ENCODE results near the gene HBB. TPM values are rescaled to one million over a fixed set of nuclear protein-coding genes. Genes with fewer than 3 reads are reported as not detected.

The HBB gene
- polyA plus RNA-seq, 1 donor from 2014 or later, result not detected

DNA sequence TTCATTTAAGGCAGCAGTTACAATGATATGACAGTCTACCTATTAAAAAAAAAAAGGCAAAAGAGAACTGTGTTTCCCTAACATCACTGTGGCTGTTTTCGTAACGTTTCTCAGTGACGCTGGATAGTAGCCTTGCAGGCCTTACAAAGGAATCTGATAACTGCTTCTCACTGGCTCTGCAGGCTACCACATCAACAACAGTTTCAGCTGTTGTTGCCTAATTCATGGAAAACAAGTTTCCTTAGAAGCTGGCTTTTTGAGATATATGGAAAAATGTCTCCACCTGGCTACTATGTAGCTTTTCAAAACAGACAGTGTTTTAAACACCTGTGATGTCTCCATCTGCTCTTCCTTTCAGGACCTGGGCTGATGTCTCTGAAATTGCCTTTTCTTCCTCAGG, 30.1 kb downstream of the HBB start:
- Histone ChIP-seq H3K27ac (ENCODE audit: low read length) (no peak overlapping the region), H3F3A (ENCODE audit: insufficient read depth, low read length, poor library complexity, severe bottlenecking) (no peaks in the 10 kb centered on the region), H3K9me3 (ENCODE audit: low read length) (no peaks in the 10 kb centered on the region), H2AFZ (ENCODE audit: low read depth, low read length) (no peak overlapping the region), H3K36me3 (ENCODE audit: insufficient read depth, low read length) (no peaks in the 10 kb centered on the region), H3K9me2 (ENCODE audit: insufficient read depth, low read length) (no peaks in the 10 kb centered on the region), H3K4me3 (ENCODE audit: low read length) (no peak overlapping the region), H3K79me2 (replicated peaks; ENCODE audit: insufficient read depth, low read length) (no peaks in the 10 kb centered on the region), H4K20me1 (ENCODE audit: insufficient read depth) (no peaks in the 10 kb centered on the region), H3K9ac (ENCODE audit: low read length) (no peak overlapping the region), H3K4me2 (ENCODE audit: low read length) (no peak overlapping the region), H3K27me3 (ENCODE audit: insufficient read depth, low read depth, low read length) (no peaks in the 10 kb centered on the region)
- no peak for TF ChIP-seq TAF1 (IDR thresholded peaks at IDR 0.05; ENCODE audit: low read depth)
- TF ChIP-seq, protein P1, sequence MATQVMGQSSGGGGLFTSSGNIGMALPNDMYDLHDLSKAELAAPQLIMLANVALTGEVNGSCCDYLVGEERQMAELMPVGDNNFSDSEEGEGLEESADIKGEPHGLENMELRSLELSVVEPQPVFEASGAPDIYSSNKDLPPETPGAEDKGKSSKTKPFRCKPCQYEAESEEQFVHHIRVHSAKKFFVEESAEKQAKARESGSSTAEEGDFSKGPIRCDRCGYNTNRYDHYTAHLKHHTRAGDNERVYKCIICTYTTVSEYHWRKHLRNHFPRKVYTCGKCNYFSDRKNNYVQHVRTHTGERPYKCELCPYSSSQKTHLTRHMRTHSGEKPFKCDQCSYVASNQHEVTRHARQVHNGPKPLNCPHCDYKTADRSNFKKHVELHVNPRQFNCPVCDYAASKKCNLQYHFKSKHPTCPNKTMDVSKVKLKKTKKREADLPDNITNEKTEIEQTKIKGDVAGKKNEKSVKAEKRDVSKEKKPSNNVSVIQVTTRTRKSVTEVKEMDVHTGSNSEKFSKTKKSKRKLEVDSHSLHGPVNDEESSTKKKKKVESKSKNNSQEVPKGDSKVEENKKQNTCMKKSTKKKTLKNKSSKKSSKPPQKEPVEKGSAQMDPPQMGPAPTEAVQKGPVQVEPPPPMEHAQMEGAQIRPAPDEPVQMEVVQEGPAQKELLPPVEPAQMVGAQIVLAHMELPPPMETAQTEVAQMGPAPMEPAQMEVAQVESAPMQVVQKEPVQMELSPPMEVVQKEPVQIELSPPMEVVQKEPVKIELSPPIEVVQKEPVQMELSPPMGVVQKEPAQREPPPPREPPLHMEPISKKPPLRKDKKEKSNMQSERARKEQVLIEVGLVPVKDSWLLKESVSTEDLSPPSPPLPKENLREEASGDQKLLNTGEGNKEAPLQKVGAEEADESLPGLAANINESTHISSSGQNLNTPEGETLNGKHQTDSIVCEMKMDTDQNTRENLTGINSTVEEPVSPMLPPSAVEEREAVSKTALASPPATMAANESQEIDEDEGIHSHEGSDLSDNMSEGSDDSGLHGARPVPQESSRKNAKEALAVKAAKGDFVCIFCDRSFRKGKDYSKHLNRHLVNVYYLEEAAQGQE (IDR thresholded peaks at IDR 0.05; ENCODE audit: borderline replicate concordance), result no peak
- no peak for TF ChIP-seq MXI1 (conservative IDR thresholded peaks at IDR 0.05; ENCODE audit: poor library complexity, severe bottlenecking)
- no peak for TF ChIP-seq SMC3 (conservative IDR thresholded peaks at IDR 0.05; ENCODE audit: poor library complexity)
- TF ChIP-seq RAD21 (conservative IDR thresholded peaks at IDR 0.05), result no peak
- TF ChIP-seq EZH2 (IDR thresholded peaks at IDR 0.05; ENCODE audit: borderline replicate concordance, insufficient read depth, low read length, poor library complexity, severe bottlenecking), result no peak
- no peak for TF ChIP-seq EP300 (conservative IDR thresholded peaks at IDR 0.05; ENCODE audit: poor library complexity, severe bottlenecking)
- no peak for TF ChIP-seq POLR2AphosphoS5 (IDR thresholded peaks at IDR 0.05)
- TF ChIP-seq, protein P2, sequence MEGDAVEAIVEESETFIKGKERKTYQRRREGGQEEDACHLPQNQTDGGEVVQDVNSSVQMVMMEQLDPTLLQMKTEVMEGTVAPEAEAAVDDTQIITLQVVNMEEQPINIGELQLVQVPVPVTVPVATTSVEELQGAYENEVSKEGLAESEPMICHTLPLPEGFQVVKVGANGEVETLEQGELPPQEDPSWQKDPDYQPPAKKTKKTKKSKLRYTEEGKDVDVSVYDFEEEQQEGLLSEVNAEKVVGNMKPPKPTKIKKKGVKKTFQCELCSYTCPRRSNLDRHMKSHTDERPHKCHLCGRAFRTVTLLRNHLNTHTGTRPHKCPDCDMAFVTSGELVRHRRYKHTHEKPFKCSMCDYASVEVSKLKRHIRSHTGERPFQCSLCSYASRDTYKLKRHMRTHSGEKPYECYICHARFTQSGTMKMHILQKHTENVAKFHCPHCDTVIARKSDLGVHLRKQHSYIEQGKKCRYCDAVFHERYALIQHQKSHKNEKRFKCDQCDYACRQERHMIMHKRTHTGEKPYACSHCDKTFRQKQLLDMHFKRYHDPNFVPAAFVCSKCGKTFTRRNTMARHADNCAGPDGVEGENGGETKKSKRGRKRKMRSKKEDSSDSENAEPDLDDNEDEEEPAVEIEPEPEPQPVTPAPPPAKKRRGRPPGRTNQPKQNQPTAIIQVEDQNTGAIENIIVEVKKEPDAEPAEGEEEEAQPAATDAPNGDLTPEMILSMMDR (IDR thresholded peaks at IDR 0.05; ENCODE audit: poor library complexity, severe bottlenecking), result no peak

DNA sequence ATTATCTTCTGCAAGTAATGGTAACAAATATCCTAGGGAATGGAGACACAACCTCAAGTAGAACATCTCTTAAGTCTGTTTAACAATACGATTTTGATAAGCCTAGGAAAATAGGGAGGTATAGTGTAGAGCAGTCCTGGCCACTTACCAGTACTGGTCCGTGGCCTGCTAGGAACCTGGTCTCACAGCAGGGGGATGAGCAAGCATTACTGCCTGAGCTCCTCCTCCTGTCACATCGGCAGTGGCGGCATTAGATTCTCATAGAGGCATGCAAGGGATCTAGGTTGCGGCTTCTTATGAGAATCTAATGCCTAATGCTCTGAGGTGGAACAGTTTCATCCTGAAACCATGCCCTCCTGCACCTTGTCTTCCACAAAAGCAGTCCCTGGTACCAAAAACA, 30.8 kb downstream of the HBB start:
- H3K36me3 ChIP-seq (ENCODE audit: insufficient read depth, low read length), result no peaks in the 10 kb centered on the region
- H3K79me2 ChIP-seq (replicated peaks; ENCODE audit: insufficient read depth, low read length), result no peaks in the 10 kb centered on the region
- H3K27me3 ChIP-seq (ENCODE audit: insufficient read depth, low read depth, low read length), result no peaks in the 10 kb centered on the region
- no peak for TF ChIP-seq EP300 (conservative IDR thresholded peaks at IDR 0.05; ENCODE audit: poor library complexity, severe bottlenecking)
- H3K9ac ChIP-seq (ENCODE audit: low read length), result no peak overlapping the region
- no peaks in the 10 kb centered on the region for H3F3A ChIP-seq (ENCODE audit: insufficient read depth, low read length, poor library complexity, severe bottlenecking)
- H3K9me2 ChIP-seq (ENCODE audit: insufficient read depth, low read length), result no peaks in the 10 kb centered on the region
- no peaks in the 10 kb centered on the region for H3K9me3 ChIP-seq (ENCODE audit: low read length)
- no peak overlapping the region for H2AFZ ChIP-seq (ENCODE audit: low read depth, low read length)
- no peak overlapping the region for H3K4me3 ChIP-seq (ENCODE audit: low read length)
- H3K4me2 ChIP-seq (ENCODE audit: low read length), result no peak overlapping the region
- no peak overlapping the region for H3K27ac ChIP-seq (ENCODE audit: low read length)
- no peaks in the 10 kb centered on the region for H4K20me1 ChIP-seq (ENCODE audit: insufficient read depth)

DNA sequence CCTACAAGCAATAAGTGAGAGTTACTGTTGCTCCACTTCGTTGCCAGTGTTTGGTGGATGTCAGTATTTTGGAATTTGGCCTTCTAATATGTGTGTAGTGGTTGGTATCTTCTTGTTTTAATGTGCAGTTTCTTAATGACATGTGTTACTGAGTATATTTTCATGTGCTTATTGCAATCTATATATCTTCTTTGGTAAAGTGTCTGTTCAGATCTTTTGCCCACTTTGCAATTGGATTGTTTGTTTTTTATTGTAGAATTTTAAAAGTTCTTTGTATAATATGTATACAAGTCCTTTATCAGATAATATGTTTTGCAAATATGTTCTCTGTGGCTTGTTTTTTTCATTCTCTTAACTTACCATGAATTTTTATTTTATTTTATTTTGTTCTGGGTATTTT, 34.1 kb downstream of the HBB start:
- no peak overlapping the region for H2AFZ ChIP-seq (ENCODE audit: low read depth, low read length)
- no peaks in the 10 kb centered on the region for H3K9me2 ChIP-seq (ENCODE audit: insufficient read depth, low read length)
- H3K9me3 ChIP-seq (ENCODE audit: low read length), result no peaks in the 10 kb centered on the region
- no peaks in the 10 kb centered on the region for H3K79me2 ChIP-seq (replicated peaks; ENCODE audit: insufficient read depth, low read length)
- H3F3A ChIP-seq (ENCODE audit: insufficient read depth, low read length, poor library complexity, severe bottlenecking), result no peaks in the 10 kb centered on the region
- no peak overlapping the region for H3K4me2 ChIP-seq (ENCODE audit: low read length)
- no peaks in the 10 kb centered on the region for H4K20me1 ChIP-seq (ENCODE audit: insufficient read depth)
- TF ChIP-seq SMC3 (conservative IDR thresholded peaks at IDR 0.05; ENCODE audit: poor library complexity) (no peak), MXI1 (conservative IDR thresholded peaks at IDR 0.05; ENCODE audit: poor library complexity, severe bottlenecking) (no peak)
- H3K4me3 ChIP-seq (ENCODE audit: low read length), result no peak overlapping the region
- H3K36me3 ChIP-seq (ENCODE audit: insufficient read depth, low read length), result no peaks in the 10 kb centered on the region
- no peak overlapping the region for H3K27ac ChIP-seq (ENCODE audit: low read length)
- H3K27me3 ChIP-seq (ENCODE audit: insufficient read depth, low read depth, low read length), result no peaks in the 10 kb centered on the region
- no peak overlapping the region for H3K9ac ChIP-seq (ENCODE audit: low read length)

Measured in neural cell (in vitro differentiated cells).